H1 (cell line): ENCODE measurements around the gene CDK15. TPM values are rescaled to one million over a fixed set of nuclear protein-coding genes. Genes with fewer than 3 reads are reported as not detected.

Experiments used
- CTCF ChIA-PET: fragments of 300-600 bp; sonication (Branson Sonifier 250); formaldehyde crosslinking; loops from one replicate; lab custom pipeline; 2021; ENCODE audit not compliant: partially characterized antibody; lab: Charles Lee
- POLR2A ChIA-PET: fragments of 300-600 bp; sonication (Branson Sonifier 250); formaldehyde crosslinking; loops from one replicate; lab custom pipeline; 2021; ENCODE audit warnings: inconsistent platforms; ENCODE audit not compliant: partially characterized antibody; lab: Charles Lee
- DNase-seq, 2 experiments: peaks; one replicate each; pipeline versions ENCODE4 v3.0.0 to v3.0.0-alpha.2; 2010 to 2022; ENCODE audit warnings: low spot score in 2 of 2, low read depth in 1 of 2, mixed read lengths in 1 of 2
- FAIRE-seq: peaks from 2 replicates; lab custom pipeline; 2011; peaks lifted over from hg19 to GRCh38; lab: Jason Lieb, UNC
- H2AFZ ChIP-seq: 2 replicates; pipeline ENCODE4 v1.8.1; 2012; ENCODE audit warnings: low read length, inconsistent platforms
- H2AK5ac ChIP-seq: 2 replicates; pipeline ENCODE4 v1.6.1; 2013; ENCODE audit warnings: low read depth, low read length
- H2BK120ac ChIP-seq: replicated peaks from 2 replicates; pipeline ENCODE3; 2013; ENCODE audit warnings: low read depth, low read length, inconsistent platforms
- H2BK12ac ChIP-seq: 2 replicates; pipeline ENCODE4 v1.6.1; 2013; ENCODE audit warnings: low read depth, low read length
- H2BK15ac ChIP-seq: 2 replicates; pipeline ENCODE4 v1.6.1; 2013; ENCODE audit warnings: low read length
- H2BK20ac ChIP-seq: 2 replicates; pipeline ENCODE4 v1.6.1; 2013; ENCODE audit warnings: low read length
- H2BK5ac ChIP-seq: 2 replicates; pipeline ENCODE4 v1.6.1; 2013; ENCODE audit warnings: low read depth, low read length
- H3K14ac ChIP-seq: 2 replicates; pipeline ENCODE4 v1.6.1; 2013; ENCODE audit warnings: inconsistent platforms; ENCODE audit not compliant: insufficient read length
- H3K18ac ChIP-seq: 2 replicates; pipeline ENCODE4 v1.6.1; 2013; ENCODE audit warnings: low read length; ENCODE audit errors: extremely low read depth
- H3K23ac ChIP-seq: 2 replicates; pipeline ENCODE4 v1.6.1; 2013; ENCODE audit warnings: inconsistent platforms; ENCODE audit not compliant: insufficient read length
- H3K23me2 ChIP-seq: 2 replicates; pipeline ENCODE4 v1.6.1; 2013; ENCODE audit warnings: low read depth, low read length
- H3K27ac ChIP-seq: 2 replicates; pipeline ENCODE4 v1.6.1; 2011; ENCODE audit warnings: low read depth, low read length, inconsistent platforms
- H3K27me3 ChIP-seq, 4 experiments: replicated peaks in 1 of 4; 1 replicate in 1 of 4; 2 replicates in 3 of 4; pipeline versions ENCODE4 v1.6.1 to v1.8.1; 2011 to 2013; ENCODE audit warnings: low read length in 3 of 4, mild to moderate bottlenecking in 3 of 4, inconsistent platforms in 2 of 4, mixed read lengths in 2 of 4, moderate library complexity in 1 of 4; ENCODE audit not compliant: control insufficient read depth in 3 of 4, insufficient read depth in 3 of 4; ENCODE audit errors: extremely low read depth in 1 of 4
- H3K36me3 ChIP-seq, 4 experiments: 2 replicates each; pipeline versions ENCODE4 v1.6.1 to v1.8.1; 2011 to 2013; ENCODE audit warnings: mild to moderate bottlenecking in 4 of 4, low read length in 3 of 4, moderate library complexity in 2 of 4, control low read depth in 1 of 4, inconsistent platforms in 1 of 4; ENCODE audit not compliant: insufficient read depth in 4 of 4, control insufficient read depth in 2 of 4
- H3K4ac ChIP-seq: replicated peaks from 2 replicates; pipeline ENCODE3; 2013; ENCODE audit warnings: low read length, low read depth, mixed read lengths, inconsistent platforms; ENCODE audit not compliant: insufficient read length
- H3K4me1 ChIP-seq, 4 experiments: replicated peaks in 1 of 4; 1 replicate in 1 of 4; 2 replicates in 3 of 4; pipeline versions ENCODE4 v1.6.1 to v1.8.1; 2011 to 2013; ENCODE audit warnings: low read length in 3 of 4, inconsistent platforms in 2 of 4, mixed read lengths in 1 of 4; ENCODE audit not compliant: insufficient read depth in 4 of 4, control insufficient read depth in 3 of 4
- H3K4me2 ChIP-seq, 2 experiments: 2 replicates each; pipeline versions ENCODE4 v1.6.1 to v1.8.1; 2011 to 2013; ENCODE audit warnings: low read depth in 2 of 2, low read length in 2 of 2, control low read depth in 1 of 2, inconsistent platforms in 1 of 2, mild to moderate bottlenecking in 1 of 2; ENCODE audit not compliant: insufficient read depth in 1 of 2
- H3K4me3 ChIP-seq, 4 experiments: fragments of 200-600, 300-600 bp in 1 of 4; sonication (generic), shearing (Covaris generic), sonication (Bioruptor Twin) in 1 of 4; 2 replicates each; pipeline versions ENCODE4 v1.5.1 to v1.8.1; 2011 to 2016; ENCODE audit warnings: low read length in 4 of 4, low read depth in 3 of 4, control low read depth in 2 of 4, inconsistent platforms in 2 of 4, mild to moderate bottlenecking in 2 of 4, mixed read lengths in 1 of 4, moderate library complexity in 1 of 4; ENCODE audit not compliant: insufficient read depth in 2 of 4; ENCODE audit errors: extremely low read depth in 1 of 4
- H3K56ac ChIP-seq: replicated peaks from 2 replicates; pipeline ENCODE3; 2013; ENCODE audit warnings: low read depth, mild to moderate bottlenecking, mixed read lengths, low read length, inconsistent platforms; ENCODE audit not compliant: insufficient read length
- H3K79me1 ChIP-seq: 2 replicates; pipeline ENCODE4 v1.6.1; 2013; ENCODE audit warnings: low read depth, low read length, control low read depth
- H3K79me2 ChIP-seq, 2 experiments: 2 replicates each; pipeline versions ENCODE4 v1.6.1 to v1.8.1; 2012 to 2013; ENCODE audit warnings: low read length in 2 of 2, mild to moderate bottlenecking in 2 of 2, inconsistent platforms in 1 of 2; ENCODE audit not compliant: insufficient read depth in 2 of 2, control insufficient read depth in 1 of 2
- H3K9ac ChIP-seq, 4 experiments: replicated peaks in 1 of 4; 1 replicate in 1 of 4; 2 replicates in 3 of 4; pipeline versions ENCODE4 v1.6.1 to v1.8.1; 2011 to 2013; ENCODE audit warnings: low read depth in 3 of 4, low read length in 3 of 4, control low read depth in 2 of 4, mild to moderate bottlenecking in 2 of 4, moderate library complexity in 2 of 4, inconsistent platforms in 1 of 4; ENCODE audit errors: extremely low read depth in 1 of 4
- H3K9me3 ChIP-seq, 2 experiments: 2 replicates each; pipeline versions ENCODE4 v1.6.1 to v1.8.1; 2012 to 2013; ENCODE audit warnings: mild to moderate bottlenecking in 2 of 2, moderate library complexity in 2 of 2, control low read depth in 1 of 2, inconsistent platforms in 1 of 2, low read depth in 1 of 2, low read length in 1 of 2, mixed read lengths in 1 of 2; ENCODE audit not compliant: insufficient read depth in 2 of 2
- H4K20me1 ChIP-seq, 2 experiments: replicated peaks in 1 of 2; 2 replicates each; pipeline versions ENCODE3 to v1.8.1; 2011 to 2013; ENCODE audit warnings: inconsistent platforms in 2 of 2, low read length in 2 of 2, mild to moderate bottlenecking in 1 of 2; ENCODE audit not compliant: insufficient read depth in 2 of 2, control insufficient read depth in 1 of 2
- H4K5ac ChIP-seq: 2 replicates; pipeline ENCODE4 v1.6.1; 2013; ENCODE audit warnings: low read length, low read depth, mixed read lengths, inconsistent platforms; ENCODE audit not compliant: insufficient read length
- H4K8ac ChIP-seq: 2 replicates; pipeline ENCODE4 v1.8.0; 2013; ENCODE audit warnings: mild to moderate bottlenecking, moderate library complexity, low read length, inconsistent platforms; ENCODE audit not compliant: insufficient read depth; ENCODE audit errors: extremely low read depth
- H4K91ac ChIP-seq: replicated peaks from 2 replicates; pipeline ENCODE3; 2013; ENCODE audit warnings: low read length, mixed read lengths, inconsistent platforms; ENCODE audit not compliant: insufficient read length
- CBX8 ChIP-seq: fragments of 300-800, 300-1000 bp; sonication (generic); IDR thresholded peaks from 2 replicates; pipeline ENCODE4 v1.7.1; 2016; ENCODE audit warnings: low read depth, low read length, borderline replicate concordance
- POLR2AphosphoS5 ChIP-seq: IDR thresholded peaks from 2 replicates; pipeline ENCODE4 v1.6.1; 2011; ENCODE audit warnings: low read depth, low read length
- SAP30 ChIP-seq: fragments of 300-600 bp; sonication (generic); IDR thresholded peaks from 2 replicates; pipeline ENCODE4 v1.7.1; 2012; ENCODE audit warnings: low read length, moderate library complexity, mild to moderate bottlenecking, inconsistent platforms; ENCODE audit not compliant: insufficient read depth, insufficient replicate concordance
- WGBS, 2 experiments: shearing (Covaris generic) in 1 of 2; methylation state at CpG; one replicate each; pipeline versions ENCODE4 v1.1.6 to v1.1.7; 2013 to 2015; ENCODE audit warnings: low lambda C conversion rate in 2 of 2, mixed read lengths in 2 of 2, inconsistent platforms in 1 of 2, low coverage in 1 of 2, missing lambda C conversion rate in 1 of 2; ENCODE audit not compliant: insufficient replicate concordance in 2 of 2, insufficient coverage in 1 of 2, insufficient read length in 1 of 2; ENCODE audit errors: extremely low coverage in 1 of 2, missing lambda C conversion rate in 1 of 2; 5-methylcytosine and 5-hydroxymethylcytosine counted together
- polyA plus RNA-seq, 7 experiments: library from polyadenylated mRNA; depleted of rRNA in 3 of 7; stranded (reverse) in 5 of 7; unstranded in 2 of 7; fragments of >200 nt in 5 of 7; fragments of 200-250 nt in 2 of 7; gene quantifications; 1 replicate in 5 of 7; 2 replicates in 1 of 7; 4 replicates in 1 of 7; pipeline versions ENCODE4 v1.2.1 to v1.2.3, GENCODE V29; 2011 to 2013; ENCODE audit warnings: missing spikeins in 2 of 7, mixed read lengths in 2 of 7
- total RNA-seq: library from RNA; stranded (reverse); fragmentation: NEBNext Ultra II Directional; extraction: Animal tissue kit (Norgen Biotek cat#: 25700); gene quantifications from 2 replicates; pipeline ENCODE4 v1.2.1, GENCODE V29; 2021
- TF ChIP-seq, protein P1 (sequence below), 3 experiments: IDR thresholded peaks; 1 replicate in 2 of 3; 2 replicates in 1 of 3; pipeline versions ENCODE4 v1.5.1 to v1.6.1; 2011; ENCODE audit warnings: low read length in 3 of 3, mild to moderate bottlenecking in 3 of 3, inconsistent platforms in 2 of 3, low read depth in 1 of 3, moderate library complexity in 1 of 3; ENCODE audit not compliant: insufficient read depth in 1 of 3; ENCODE audit errors: control extremely low read depth in 1 of 3

Gene CDK15
- total and polyA plus RNA-seq, 2 of the 8 experiments (the other 6 are each of a cell fraction or from before 2014, with no cell fraction given), result 0.03 TPM; not detected in 1

- Histone ChIP-seq H4K8ac (no peak overlapping the region), H3K79me2 (no peaks in the 10 kb centered on the region), H4K91ac (no peak overlapping the region), H3K36me3 (peaks cover 0 to 3% (median 0%) of the 10 kb centered on the region in 4 experiments; a peak in 1 of 8 replicates), H3K4me3 (no peak overlapping the region), H3K79me1 (no peaks in the 10 kb centered on the region), H3K27ac (no peak overlapping the region), H2BK15ac (no peak overlapping the region), H2AK5ac (no peak overlapping the region), H3K23me2 (no peaks in the 10 kb centered on the region), H2BK20ac (no peak overlapping the region), H2BK5ac (no peak overlapping the region), H3K4ac (no peak overlapping the region), H4K20me1 (no peaks in the 10 kb centered on the region), H2AFZ (no peak overlapping the region), H3K4me1 (peaks cover 0 to 10% (median 6%) of the 10 kb centered on the region in 4 experiments; a peak in 4 of 7 replicates), H3K18ac (no peak overlapping the region), H3K9ac (no peak overlapping the region), H2BK12ac (no peak overlapping the region), H3K27me3 (no peaks in the 10 kb centered on the region), H3K4me2 (no peak overlapping the region), H2BK120ac (no peak overlapping the region), H3K9me3 (0 out of 4 replicates have a peak, but pooled peaks cover 0 to 4% of the 10 kb centered on the region in 2 experiments), H3K23ac (no peak overlapping the region), H4K5ac (no peak overlapping the region), H3K14ac (no peak overlapping the region), H3K56ac (no peak overlapping the region)
- WGBS, 2 experiments, result 91% methylated on average over 9 of the region's 9 CpGs; no CpG with 5 or more reads in 1 of the 2 experiments
- ChIA-PET POLR2A (interaction anchor here (0.6 to 3.8 kb wide), 5 partner anchors 11 to 84 kb away, joined by 3 to 17 read pairs (median 3); no protein-coding TSS in a partner anchor), CTCF (interaction anchor here (1.1 to 1.8 kb wide), 3 partner anchors 9 to 27 kb away, joined by 3 to 5 read pairs (median 3); no protein-coding TSS in a partner anchor)
- no peak for FAIRE-seq
- DNase-seq, result no peak
- TF ChIP-seq POLR2AphosphoS5 (no peak), SAP30 (no peak), CBX8 (no peak)
- TF ChIP-seq, protein P1, sequence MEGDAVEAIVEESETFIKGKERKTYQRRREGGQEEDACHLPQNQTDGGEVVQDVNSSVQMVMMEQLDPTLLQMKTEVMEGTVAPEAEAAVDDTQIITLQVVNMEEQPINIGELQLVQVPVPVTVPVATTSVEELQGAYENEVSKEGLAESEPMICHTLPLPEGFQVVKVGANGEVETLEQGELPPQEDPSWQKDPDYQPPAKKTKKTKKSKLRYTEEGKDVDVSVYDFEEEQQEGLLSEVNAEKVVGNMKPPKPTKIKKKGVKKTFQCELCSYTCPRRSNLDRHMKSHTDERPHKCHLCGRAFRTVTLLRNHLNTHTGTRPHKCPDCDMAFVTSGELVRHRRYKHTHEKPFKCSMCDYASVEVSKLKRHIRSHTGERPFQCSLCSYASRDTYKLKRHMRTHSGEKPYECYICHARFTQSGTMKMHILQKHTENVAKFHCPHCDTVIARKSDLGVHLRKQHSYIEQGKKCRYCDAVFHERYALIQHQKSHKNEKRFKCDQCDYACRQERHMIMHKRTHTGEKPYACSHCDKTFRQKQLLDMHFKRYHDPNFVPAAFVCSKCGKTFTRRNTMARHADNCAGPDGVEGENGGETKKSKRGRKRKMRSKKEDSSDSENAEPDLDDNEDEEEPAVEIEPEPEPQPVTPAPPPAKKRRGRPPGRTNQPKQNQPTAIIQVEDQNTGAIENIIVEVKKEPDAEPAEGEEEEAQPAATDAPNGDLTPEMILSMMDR (IDR thresholded peaks at IDR 0.05; ENCODE audit: control extremely low read depth in 1 of 3, insufficient read depth in 1 of 3, low read depth in 1 of 3, low read length in 3 of 3), result no peak
Observed at GRCh38 chr2:201938781-201939180, 132.4 kb downstream of the CDK15 start.
